Muscle of back (tissue), 11 donors: ENCODE data around the gene AP1S1. TPM values are rescaled to one million over a fixed set of nuclear protein-coding genes. Genes with fewer than 3 reads are reported as not detected.
"Not testable (repeated sequence)": the region's sequence is repeated elsewhere in the genome, so short reads cannot be mapped to it uniquely, and the experiment has no call there.

Experiments used
- DNase-seq, 3 donors: peaks; one replicate each; pipeline versions ENCODE4 v3.0.0 to v3.0.0-alpha.2; 2013
- polyA plus RNA-seq, 10 donors: library from polyadenylated mRNA; unstranded; fragments of 120-200 nt; gene quantifications; one replicate each; pipeline ENCODE4 v1.2.1, GENCODE V29; 2013; ENCODE audit not compliant: insufficient read length in 10 of 10

AP1S1 gene
- polyA plus RNA-seq, 10 donors = 17.0 to 43.3 (median 22.1) TPM

- DNase-seq = no peak
These were observed 30.6 kb upstream of the AP1S1 start for GRCh38 chr7:101123703-101124068.

- peak in 1 of 3 donors; percentile 59 for DNase-seq
These were observed 29.8 kb upstream of the AP1S1 start for GRCh38 chr7:101124376-101125056.

GRCh38 chr7:101125989-101126650 lies 28.2 kb upstream of the AP1S1 start:
- DNase-seq = peak in 2 of 3 donors; percentile 62 to 67

GRCh38 chr7:101126651-101127459 lies 27.4 kb upstream of the AP1S1 start, which contains the start of gene SERPINE1:
TSS of gene SERPINE1 (plus strand) at chr7:101127104. CDS start at chr7:101128394, 1,290 bp downstream.
- DNase-seq = peak; percentile 92 to 98 (median 97)

GRCh38 chr7:101127460-101128039 lies 26.7 kb upstream of the AP1S1 start:
- no peak for DNase-seq

GRCh38 chr7:101128040-101128834 lies 26.0 kb upstream of the AP1S1 start:
- DNase-seq = no peak

- DNase-seq = no peak
These were observed 24.6 kb upstream of the AP1S1 start for GRCh38 chr7:101129603-101130117.

GRCh38 chr7:101132626-101133600 lies 21.4 kb upstream of the AP1S1 start:
- DNase-seq = not testable (repeated sequence)

- no peak for DNase-seq
These were observed 20.5 kb upstream of the AP1S1 start for GRCh38 chr7:101133621-101134398.

- DNase-seq = no peak
These were observed 19.8 kb upstream of the AP1S1 start for GRCh38 chr7:101134399-101134980.

- no peak for DNase-seq
These were observed 16.5 kb upstream of the AP1S1 start for GRCh38 chr7:101137651-101138212.

- DNase-seq = peak in 2 of 3 donors; percentile 80 to 92
These were observed 15.9 kb upstream of the AP1S1 start for GRCh38 chr7:101138213-101138870.

GRCh38 chr7:101140339-101140699 lies 14.0 kb upstream of the AP1S1 start:
- DNase-seq = no peak

- no peak for DNase-seq
These were observed 13.4 kb upstream of the AP1S1 start for GRCh38 chr7:101140746-101141382.

GRCh38 chr7:101151908-101152651 lies 2.2 kb upstream of the AP1S1 start:
- DNase-seq = no peak

GRCh38 chr7:101154693-101155102 lies 422 bp downstream of the AP1S1 start:
- DNase-seq = no peak
